GM18858 (cell line): ENCODE results near the gene NECAB3.

Experiments used
- ATAC-seq: cut with Tn5 transposase; IDR thresholded peaks from one replicate; pipeline ENCODE4 v1.9.1; 2021; ENCODE audit not compliant: unreplicated experiment

The NECAB3 gene

GRCh38 chr20:33677991-33678702 is 3.9 kb upstream of the NECAB3 start:
- ATAC-seq, result no peak

GRCh38 chr20:33676652-33677645 is 2.7 kb upstream of the NECAB3 start:
- no peak for ATAC-seq

GRCh38 chr20:33676121-33676520 is 1.9 kb upstream of the NECAB3 start:
- no peak for ATAC-seq

GRCh38 chr20:33675136-33675959 is 1.1 kb upstream of the NECAB3 start:
- no peak for ATAC-seq

- no peak for ATAC-seq
These were observed 576 bp downstream of the NECAB3 start for GRCh38 chr20:33673410-33674293.

- no peak for ATAC-seq
These were observed 1.2 kb downstream of the NECAB3 start for GRCh38 chr20:33673114-33673409.

GRCh38 chr20:33672426-33673113 is 1.7 kb downstream of the NECAB3 start:
- ATAC-seq, result no peak

- ATAC-seq, result no peak
These were observed 2.5 kb downstream of the NECAB3 start for GRCh38 chr20:33671573-33672288.

- ATAC-seq, result no peak
These were observed 3.3 kb downstream of the NECAB3 start for GRCh38 chr20:33670715-33671499.

- ATAC-seq, result no peak
These were observed 4.2 kb downstream of the NECAB3 start for GRCh38 chr20:33669873-33670640.

GRCh38 chr20:33669224-33669623 is 5.0 kb downstream of the NECAB3 start:
- ATAC-seq, result no peak

- ATAC-seq, result no peak
These were observed 5.6 kb downstream of the NECAB3 start for GRCh38 chr20:33668466-33669155.

- peak; percentile 29 for ATAC-seq
These were observed 6.4 kb downstream of the NECAB3 start for GRCh38 chr20:33667676-33668465.

- ATAC-seq, result no peak
These were observed 7.0 kb downstream of the NECAB3 start for GRCh38 chr20:33667245-33667675.

GRCh38 chr20:33666293-33667244 is 7.7 kb downstream of the NECAB3 start, which contains the start of gene ACTL10:
ACTL10 (plus strand) TSS chr20:33666943; CDS start chr20:33667498, 555 bp downstream.
- ATAC-seq, result peak; percentile 39
